CD4-positive, alpha-beta memory T cell (primary cell): ENCODE measurements around the gene MYOC. TPM values are rescaled to one million over a fixed set of nuclear protein-coding genes. Genes with fewer than 3 reads are reported as not detected.
"Not testable (repeated sequence)": the region's sequence is repeated elsewhere in the genome, so short reads cannot be mapped to it uniquely, and the experiment has no call there.

ENCODE experiments used
- CTCF ChIA-PET: fragments of 350-600 bp; sonication (Branson Sonifier 250); formaldehyde crosslinking; loops from one replicate; lab custom pipeline; 2021; ENCODE audit warnings: inconsistent platforms; ENCODE audit not compliant: partially characterized antibody; lab: Charles Lee
- POLR2A ChIA-PET: fragments of 350-600 bp; sonication (Branson Sonifier 250); formaldehyde crosslinking; loops from one replicate; lab custom pipeline; 2021; ENCODE audit not compliant: partially characterized antibody; lab: Charles Lee
- DNase-seq, 5 donors: peaks; one replicate each; pipeline versions ENCODE4 v3.0.0 to v3.0.0-alpha.2; 2020 to 2022; ENCODE audit warnings: mixed read lengths in 1 of 5
- H3K27ac ChIP-seq: one replicate; pipeline ENCODE4 v1.7.0; 2013; ENCODE audit warnings: low read depth, low read length
- H3K27me3 ChIP-seq: 2 replicates; pipeline ENCODE4 v1.7.0; 2013; ENCODE audit warnings: mild to moderate bottlenecking, low read length, moderate library complexity; ENCODE audit not compliant: insufficient read depth
- H3K36me3 ChIP-seq: 2 replicates; pipeline ENCODE4 v1.7.0; 2013; ENCODE audit warnings: mild to moderate bottlenecking, low read length, moderate library complexity; ENCODE audit not compliant: insufficient read depth
- H3K4me1 ChIP-seq: 2 replicates; pipeline ENCODE4 v1.7.0; 2013; ENCODE audit warnings: mild to moderate bottlenecking, low read length, moderate library complexity; ENCODE audit not compliant: insufficient read depth
- H3K4me3 ChIP-seq, 2 donors: one replicate each; pipeline ENCODE4 v1.7.0; 2013; ENCODE audit warnings: low read length in 2 of 2, mild to moderate bottlenecking in 1 of 2
- H3K9me3 ChIP-seq, 2 donors: one replicate each; pipeline ENCODE4 v1.7.0; 2013; ENCODE audit warnings: low read length in 2 of 2, control low read depth in 1 of 2; ENCODE audit not compliant: control insufficient read depth in 1 of 2
- H3K27ac Mint-ChIP-seq, 7 donors: one replicate each; pipeline ENCODE4 v1.8.0; 2020 to 2021; ENCODE audit warnings: mixed read lengths in 7 of 7, mild to moderate bottlenecking in 6 of 7, inconsistent platforms in 3 of 7, moderate library complexity in 3 of 7
- H3K27me3 Mint-ChIP-seq, 2 donors: one replicate each; pipeline ENCODE4 v1.8.0; 2020 to 2021; ENCODE audit warnings: mixed read lengths in 2 of 2
- H3K36me3 Mint-ChIP-seq, 2 donors: one replicate each; pipeline ENCODE4 v1.8.0; 2020 to 2021; ENCODE audit warnings: mixed read lengths in 2 of 2, inconsistent platforms in 1 of 2, mild to moderate bottlenecking in 1 of 2
- H3K4me1 Mint-ChIP-seq, 4 donors: one replicate each; pipeline ENCODE4 v1.8.0; 2020 to 2021; ENCODE audit warnings: mixed read lengths in 4 of 4, mild to moderate bottlenecking in 1 of 4
- H3K4me3 Mint-ChIP-seq, 8 donors: one replicate each; pipeline ENCODE4 v1.8.0; 2020 to 2021; ENCODE audit warnings: mixed read lengths in 8 of 8, mild to moderate bottlenecking in 7 of 8, moderate library complexity in 6 of 8, inconsistent platforms in 3 of 8
- H3K9me3 Mint-ChIP-seq, 8 donors: one replicate each; pipeline ENCODE4 v1.8.0; 2020 to 2021; ENCODE audit warnings: mixed read lengths in 8 of 8, mild to moderate bottlenecking in 5 of 8, inconsistent platforms in 3 of 8, moderate library complexity in 1 of 8
- intact Hi-C: fragments of 100-400 bp; cut with micrococcal nuclease; formaldehyde crosslinking; loops from one replicate; pipeline ENCODE4 v1.15.1; 2023
- polyA plus RNA-seq, 2 donors: library from polyadenylated mRNA; unstranded; fragments of 300-500 nt; fragmentation: Illumina TruSeq; gene quantifications; one replicate each; pipeline ENCODE4 v1.2.3, GENCODE V29; 2021
- total RNA-seq, 2 experiments: library from RNA; stranded (reverse); gene quantifications; one replicate each; pipeline ENCODE4 v1.2.3, GENCODE V29; 2021

MYOC gene
- total and polyA plus RNA-seq, 4 experiments from 2014 or later: not detected

GRCh38 chr1:171625225-171625624 is 27.3 kb downstream of the MYOC start:
- intact Hi-C loops: no loop called here
- no peak overlapping the region for H3K4me3 Mint-ChIP-seq
- H3K27ac Mint-ChIP-seq: no peak overlapping the region
- H3K4me1 Mint-ChIP-seq: no peaks in the 10 kb centered on the region
- no peaks in the 10 kb centered on the region for H3K36me3 ChIP-seq
- ChIA-PET CTCF (no interaction called here), POLR2A (no interaction called here)
- H3K9me3 Mint-ChIP-seq: no peaks in the 10 kb centered on the region
- H3K27me3 Mint-ChIP-seq: peaks cover 8 to 19% of the 10 kb centered on the region in 2 donors
- H3K9me3 ChIP-seq: no peaks in the 10 kb centered on the region
- H3K4me3 ChIP-seq: no peak overlapping the region
- DNase-seq: no peak
- H3K4me1 ChIP-seq: no peaks in the 10 kb centered on the region
- no peak overlapping the region for H3K27ac ChIP-seq
- H3K36me3 Mint-ChIP-seq: no peaks in the 10 kb centered on the region
- no peaks in the 10 kb centered on the region for H3K27me3 ChIP-seq

- no peak overlapping the region for H3K4me3 ChIP-seq
- Mint-ChIP-seq H3K9me3 (no peaks in the 10 kb centered on the region), H3K27ac (no peak overlapping the region), H3K4me1 (no peaks in the 10 kb centered on the region), H3K4me3 (no peak overlapping the region), H3K27me3 (peaks cover 4 to 10% of the 10 kb centered on the region in 2 donors), H3K36me3 (no peaks in the 10 kb centered on the region)
- intact Hi-C loops: no loop called here
- ChIA-PET POLR2A (no interaction called here), CTCF (no interaction called here)
- H3K36me3 ChIP-seq: no peaks in the 10 kb centered on the region
- no peaks in the 10 kb centered on the region for H3K4me1 ChIP-seq
- DNase-seq: no peak
- H3K27me3 ChIP-seq: no peaks in the 10 kb centered on the region
- H3K27ac ChIP-seq: no peak overlapping the region
- no peaks in the 10 kb centered on the region for H3K9me3 ChIP-seq
Observed at GRCh38 chr1:171623651-171624331, 28.7 kb downstream of the MYOC start.

- peaks cover 3 to 10% of the 10 kb centered on the region in 2 donors for H3K27me3 Mint-ChIP-seq
- H3K9me3 ChIP-seq: no peaks in the 10 kb centered on the region
- no peak within 1 kb of the TSS for H3K4me3 Mint-ChIP-seq
- no peaks in the 10 kb centered on the region for H3K36me3 ChIP-seq
- no peaks in the 10 kb centered on the region for H3K4me1 ChIP-seq
- intact Hi-C loops: no loop called here
- ChIA-PET POLR2A (no interaction called here), CTCF (interaction anchor here (1.9 kb wide), 1 partner anchor 23 kb away, joined by 6 read pairs; no protein-coding TSS in a partner anchor)
- H3K36me3 Mint-ChIP-seq: no peaks in the 10 kb centered on the region
- no peaks in the 10 kb centered on the region for H3K27me3 ChIP-seq
- H3K27ac Mint-ChIP-seq: no peak within 1 kb of the TSS
- no peaks in the 10 kb centered on the region for H3K4me1 Mint-ChIP-seq
- H3K4me3 ChIP-seq: no peak within 1 kb of the TSS
- DNase-seq: no peak
- no peak within 1 kb of the TSS for H3K27ac ChIP-seq
- peaks cover 0 to 2% (median 0%) of the 10 kb centered on the region in 8 donors for H3K9me3 Mint-ChIP-seq
Observed at GRCh38 chr1:171622152-171622462, 30.4 kb downstream of the MYOC start, which contains the start of gene MYOCOS. MYOCOS (plus strand) TSS chr1:171622243; CDS start chr1:171623884, 1,641 bp downstream.

GRCh38 chr1:171616586-171616985 is 35.9 kb downstream of the MYOC start:
- ChIA-PET CTCF (no interaction called here), POLR2A (no interaction called here)
- Histone ChIP-seq H3K9me3 (no peaks in the 10 kb centered on the region), H3K27me3 (no peaks in the 10 kb centered on the region), H3K36me3 (no peaks in the 10 kb centered on the region), H3K4me3 (no peak overlapping the region), H3K4me1 (no peaks in the 10 kb centered on the region), H3K27ac (no peak overlapping the region)
- no peaks in the 10 kb centered on the region for H3K4me1 Mint-ChIP-seq
- H3K4me3 Mint-ChIP-seq: no peak overlapping the region
- intact Hi-C loops: no loop called here
- no peaks in the 10 kb centered on the region for H3K27me3 Mint-ChIP-seq
- H3K36me3 Mint-ChIP-seq: no peaks in the 10 kb centered on the region
- no peak overlapping the region for H3K27ac Mint-ChIP-seq
- peaks cover 0 to 5% (median 0%) of the 10 kb centered on the region in 8 donors for H3K9me3 Mint-ChIP-seq
- DNase-seq: no peak

- POLR2A ChIA-PET, H3K27me3 ChIP-seq, intact Hi-C loops, H3K9me3 Mint-ChIP-seq, H3K36me3 Mint-ChIP-seq, H3K4me3 ChIP-seq, H3K27me3 Mint-ChIP-seq, H3K27ac Mint-ChIP-seq, H3K9me3 ChIP-seq, H3K27ac ChIP-seq, H3K4me3 Mint-ChIP-seq, DNase-seq, H3K4me1 Mint-ChIP-seq, H3K4me1 ChIP-seq, CTCF ChIA-PET, H3K36me3 ChIP-seq: not testable (repeated sequence)
Observed at GRCh38 chr1:171615122-171615906, 37.2 kb downstream of the MYOC start.

DNA sequence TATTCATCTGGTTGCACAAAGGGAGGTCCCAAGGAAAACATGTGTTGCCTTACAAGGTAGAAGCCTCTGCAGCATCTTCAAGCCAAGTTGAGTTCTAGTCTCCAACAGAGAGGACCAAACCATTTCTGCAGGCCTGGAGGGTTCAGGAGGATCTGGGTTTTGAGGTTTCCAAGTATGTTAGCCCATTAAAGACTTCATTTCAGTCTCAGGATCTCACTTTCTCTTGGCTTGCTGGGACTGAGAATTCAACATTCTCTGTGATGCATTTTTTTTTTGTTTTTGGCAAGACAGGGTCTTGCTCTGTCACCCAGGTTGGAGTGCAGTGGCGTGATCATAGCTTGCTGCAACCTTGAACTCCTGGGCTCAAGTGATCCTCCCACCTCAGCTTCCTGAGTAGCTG is 39.2 kb downstream of the MYOC start:
- Histone ChIP-seq H3K4me1 (no peaks in the 10 kb centered on the region), H3K27ac (no peak overlapping the region), H3K27me3 (no peaks in the 10 kb centered on the region), H3K9me3 (no peaks in the 10 kb centered on the region), H3K36me3 (no peaks in the 10 kb centered on the region), H3K4me3 (no peak overlapping the region)
- no peak overlapping the region for H3K27ac Mint-ChIP-seq
- POLR2A ChIA-PET: no interaction called here
- H3K4me1 Mint-ChIP-seq: no peaks in the 10 kb centered on the region
- H3K27me3 Mint-ChIP-seq: no peaks in the 10 kb centered on the region
- no peak for DNase-seq
- H3K36me3 Mint-ChIP-seq: no peaks in the 10 kb centered on the region
- H3K9me3 Mint-ChIP-seq: peaks cover 0 to 5% (median 0%) of the 10 kb centered on the region in 8 donors
- H3K4me3 Mint-ChIP-seq: no peak overlapping the region
- intact Hi-C loops: no loop called here
- CTCF ChIA-PET: no interaction called here

DNA sequence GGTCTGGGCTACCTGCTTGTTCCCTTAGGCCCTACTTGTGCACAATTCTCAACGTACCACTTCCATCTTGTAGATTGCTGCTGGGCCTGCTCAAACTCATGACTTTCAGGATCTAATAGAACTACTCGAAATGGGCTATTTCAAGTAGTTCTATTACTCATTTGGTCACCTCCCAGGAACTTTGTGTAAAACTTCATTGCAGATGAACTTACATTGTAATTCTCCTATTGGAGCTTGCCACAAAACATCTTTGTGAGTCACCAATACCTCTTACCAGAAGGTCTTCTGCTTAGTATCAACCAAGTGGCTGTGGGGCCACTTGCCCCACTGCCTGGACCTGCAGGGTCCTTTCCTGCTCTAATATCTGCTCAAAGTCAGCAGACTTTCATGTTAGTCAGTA is 41.2 kb downstream of the MYOC start:
- H3K27me3 Mint-ChIP-seq: no peaks in the 10 kb centered on the region
- Histone ChIP-seq H3K4me3 (no peak overlapping the region), H3K9me3 (no peaks in the 10 kb centered on the region), H3K36me3 (no peaks in the 10 kb centered on the region), H3K4me1 (no peaks in the 10 kb centered on the region), H3K27ac (no peak overlapping the region), H3K27me3 (no peaks in the 10 kb centered on the region)
- intact Hi-C loops: no loop called here
- H3K36me3 Mint-ChIP-seq: no peaks in the 10 kb centered on the region
- peaks cover 0 to 2% (median 0%) of the 10 kb centered on the region in 8 donors for H3K9me3 Mint-ChIP-seq
- ChIA-PET CTCF (no interaction called here), POLR2A (no interaction called here)
- DNase-seq: no peak
- H3K4me1 Mint-ChIP-seq: no peaks in the 10 kb centered on the region
- H3K4me3 Mint-ChIP-seq: no peak overlapping the region
- H3K27ac Mint-ChIP-seq: no peak overlapping the region
